Neural progenitor cell (in vitro differentiated cells): Measurements from ENCODE around the gene INS.

Experiments used
- EZH2 ChIP-seq: fragments of 200-600 bp; sonication (generic); IDR thresholded peaks from 2 replicates; pipeline ENCODE4 v1.6.1; 2017; ENCODE audit warnings: antibody characterized with exemption, mild to moderate bottlenecking, moderate library complexity
- EZH2phosphoT487 ChIP-seq: fragments of 200-600 bp; sonication (generic); IDR thresholded peaks from 2 replicates; pipeline ENCODE4 v1.6.1; 2017; ENCODE audit warnings: antibody characterized with exemption
- TF ChIP-seq, protein P1 (sequence below): fragments of 200-600 bp; sonication (generic); IDR thresholded peaks from 2 replicates; pipeline ENCODE4 v1.5.1; 2017; ENCODE audit warnings: antibody characterized with exemption, mild to moderate bottlenecking

DNA sequence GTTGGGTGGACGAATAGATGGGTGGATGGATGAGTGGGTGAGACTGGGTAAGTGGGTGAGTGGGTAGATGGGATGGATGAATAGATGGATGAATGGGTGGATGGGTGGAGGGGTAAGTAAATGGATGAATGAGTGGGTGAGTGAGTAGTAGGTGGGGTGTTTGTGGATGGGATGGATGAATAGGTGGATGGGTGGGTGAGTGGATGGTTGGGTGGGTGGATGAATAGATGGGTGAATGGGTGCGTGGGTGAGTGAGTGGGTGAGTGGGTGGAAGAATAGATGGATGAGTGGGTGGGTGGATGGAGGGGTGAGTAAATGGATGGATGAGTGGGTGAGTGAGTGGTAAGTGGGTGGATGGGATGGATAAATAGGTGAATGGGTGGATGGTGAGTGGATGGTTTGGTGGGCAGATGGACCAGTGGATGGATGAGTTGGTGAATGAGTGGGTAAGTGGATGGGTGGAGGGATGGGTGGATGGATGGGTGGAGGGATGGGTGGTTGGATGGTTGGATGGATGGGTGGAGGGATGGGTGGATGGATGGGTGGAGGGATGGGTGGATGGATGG lies 34.4 kb downstream of the INS start:
- TF ChIP-seq EZH2 (no peak), EZH2phosphoT487 (no peak)
- TF ChIP-seq, protein P1, sequence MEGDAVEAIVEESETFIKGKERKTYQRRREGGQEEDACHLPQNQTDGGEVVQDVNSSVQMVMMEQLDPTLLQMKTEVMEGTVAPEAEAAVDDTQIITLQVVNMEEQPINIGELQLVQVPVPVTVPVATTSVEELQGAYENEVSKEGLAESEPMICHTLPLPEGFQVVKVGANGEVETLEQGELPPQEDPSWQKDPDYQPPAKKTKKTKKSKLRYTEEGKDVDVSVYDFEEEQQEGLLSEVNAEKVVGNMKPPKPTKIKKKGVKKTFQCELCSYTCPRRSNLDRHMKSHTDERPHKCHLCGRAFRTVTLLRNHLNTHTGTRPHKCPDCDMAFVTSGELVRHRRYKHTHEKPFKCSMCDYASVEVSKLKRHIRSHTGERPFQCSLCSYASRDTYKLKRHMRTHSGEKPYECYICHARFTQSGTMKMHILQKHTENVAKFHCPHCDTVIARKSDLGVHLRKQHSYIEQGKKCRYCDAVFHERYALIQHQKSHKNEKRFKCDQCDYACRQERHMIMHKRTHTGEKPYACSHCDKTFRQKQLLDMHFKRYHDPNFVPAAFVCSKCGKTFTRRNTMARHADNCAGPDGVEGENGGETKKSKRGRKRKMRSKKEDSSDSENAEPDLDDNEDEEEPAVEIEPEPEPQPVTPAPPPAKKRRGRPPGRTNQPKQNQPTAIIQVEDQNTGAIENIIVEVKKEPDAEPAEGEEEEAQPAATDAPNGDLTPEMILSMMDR: no peak
